ENCODE results near the gene STK39. TPM values are rescaled to one million over a fixed set of nuclear protein-coding genes. Genes with fewer than 3 reads are reported as not detected.

STK39 gene
- total and polyA plus RNA-seq, 2 donors (not counting 1 experiment from before 2014, with no cell fraction given): 16.7 to 30.1 TPM

- Histone ChIP-seq H3K27ac (ENCODE audit: insufficient read depth, low read length) (no peak overlapping the region), H3K36me3 (ENCODE audit: control insufficient read depth, insufficient read depth, low read length) (no peaks in the 10 kb centered on the region), H3K4me3 (replicated peaks in 1 of 4; ENCODE audit: control extremely low read depth in 1 of 4, insufficient read depth in 1 of 4, low read depth in 3 of 4, low read length in 4 of 4) (no peak overlapping the region), H4K20me1 (ENCODE audit: control insufficient read depth, extremely low read depth, insufficient read depth, low read length) (no peaks in the 10 kb centered on the region), H3K9ac (ENCODE audit: insufficient read depth, low read length) (no peak overlapping the region), H2AFZ (ENCODE audit: low read length) (no peak overlapping the region), H3K4me2 (ENCODE audit: extremely low read depth, insufficient read depth, low read length) (no peak overlapping the region), H3K4me1 (ENCODE audit: control insufficient read depth, extremely low read depth, insufficient read depth, low read length) (no peaks in the 10 kb centered on the region), H3K9me3 (ENCODE audit: control insufficient read depth, insufficient read depth, low read depth, low read length) (no peaks in the 10 kb centered on the region), H3K27me3 (ENCODE audit: control insufficient read depth, insufficient read depth, low read length) (no peaks in the 10 kb centered on the region), H3K79me2 (ENCODE audit: control insufficient read depth, insufficient read depth, low read length) (no peaks in the 10 kb centered on the region)
- no peak for TF ChIP-seq CTCF (conservative IDR thresholded peaks at IDR 0.05 in 1 of 2, IDR thresholded peaks at IDR 0.05 in 1 of 2; ENCODE audit: low read depth in 1 of 2, low read length in 2 of 2)
- TF ChIP-seq EZH2 (IDR thresholded peaks at IDR 0.05; ENCODE audit: low read length, missing control alignments): no peak
- DNase-seq (ENCODE audit: low read depth in 2 of 2): no peak
These were observed 311.6 kb downstream of the STK39 start for GRCh38 chr2:167935803-167936110.

GRCh38 chr2:167933097-167933814 lies 314.1 kb downstream of the STK39 start:
- H3K4me3 ChIP-seq (replicated peaks in 1 of 4; ENCODE audit: control extremely low read depth in 1 of 4, insufficient read depth in 1 of 4, low read depth in 3 of 4, low read length in 4 of 4): no peak overlapping the region
- no peaks in the 10 kb centered on the region for H3K79me2 ChIP-seq (ENCODE audit: control insufficient read depth, insufficient read depth, low read length)
- no peaks in the 10 kb centered on the region for H4K20me1 ChIP-seq (ENCODE audit: control insufficient read depth, extremely low read depth, insufficient read depth, low read length)
- H3K4me1 ChIP-seq (ENCODE audit: control insufficient read depth, extremely low read depth, insufficient read depth, low read length): no peaks in the 10 kb centered on the region
- no peak for DNase-seq (ENCODE audit: low read depth in 2 of 2)
- no peak for TF ChIP-seq CTCF (conservative IDR thresholded peaks at IDR 0.05 in 1 of 2, IDR thresholded peaks at IDR 0.05 in 1 of 2; ENCODE audit: low read depth in 1 of 2, low read length in 2 of 2)
- no peak for TF ChIP-seq EZH2 (IDR thresholded peaks at IDR 0.05; ENCODE audit: low read length, missing control alignments)
- H3K36me3 ChIP-seq (ENCODE audit: control insufficient read depth, insufficient read depth, low read length): no peaks in the 10 kb centered on the region
- H3K9ac ChIP-seq (ENCODE audit: insufficient read depth, low read length): no peak overlapping the region
- H3K4me2 ChIP-seq (ENCODE audit: extremely low read depth, insufficient read depth, low read length): no peak overlapping the region
- no peaks in the 10 kb centered on the region for H3K27me3 ChIP-seq (ENCODE audit: control insufficient read depth, insufficient read depth, low read length)
- no peak overlapping the region for H2AFZ ChIP-seq (ENCODE audit: low read length)
- no peak overlapping the region for H3K27ac ChIP-seq (ENCODE audit: insufficient read depth, low read length)
- no peaks in the 10 kb centered on the region for H3K9me3 ChIP-seq (ENCODE audit: control insufficient read depth, insufficient read depth, low read depth, low read length)

DNA sequence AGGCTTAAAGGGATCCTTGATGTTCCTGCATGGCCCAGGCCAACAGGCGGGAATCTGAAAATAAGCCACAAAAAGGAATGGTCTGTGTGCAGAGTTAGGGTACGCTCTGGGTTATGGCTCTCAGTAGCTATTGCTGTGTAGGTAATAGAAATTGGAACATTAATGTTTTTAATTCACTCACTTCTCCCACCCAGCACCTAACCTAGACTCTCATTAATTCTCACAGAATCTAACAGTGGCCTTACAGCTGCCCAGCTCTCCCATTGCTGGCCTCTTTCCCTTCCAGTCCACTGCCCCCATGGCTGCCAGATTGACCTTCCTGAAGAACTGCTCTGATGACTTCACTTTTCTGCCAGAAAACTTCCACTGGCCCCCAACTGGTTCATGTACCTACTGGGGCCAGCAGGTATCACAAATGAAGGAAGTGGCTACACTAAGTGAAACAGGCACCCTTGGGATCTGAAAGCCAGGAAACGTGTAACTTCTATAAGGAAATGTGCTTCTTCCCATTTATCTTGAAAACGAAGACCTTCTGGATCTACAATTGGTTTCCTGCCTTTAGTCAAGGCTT lies 315.2 kb downstream of the STK39 start:
- Histone ChIP-seq H3K36me3 (ENCODE audit: control insufficient read depth, insufficient read depth, low read length) (no peaks in the 10 kb centered on the region), H3K4me2 (ENCODE audit: extremely low read depth, insufficient read depth, low read length) (no peak overlapping the region), H3K4me1 (ENCODE audit: control insufficient read depth, extremely low read depth, insufficient read depth, low read length) (no peaks in the 10 kb centered on the region), H3K9me3 (ENCODE audit: control insufficient read depth, insufficient read depth, low read depth, low read length) (no peaks in the 10 kb centered on the region), H3K27ac (ENCODE audit: insufficient read depth, low read length) (no peak overlapping the region), H2AFZ (ENCODE audit: low read length) (no peak overlapping the region), H3K9ac (ENCODE audit: insufficient read depth, low read length) (no peak overlapping the region), H4K20me1 (ENCODE audit: control insufficient read depth, extremely low read depth, insufficient read depth, low read length) (no peaks in the 10 kb centered on the region), H3K27me3 (ENCODE audit: control insufficient read depth, insufficient read depth, low read length) (no peaks in the 10 kb centered on the region), H3K79me2 (ENCODE audit: control insufficient read depth, insufficient read depth, low read length) (no peaks in the 10 kb centered on the region), H3K4me3 (replicated peaks in 1 of 4; ENCODE audit: control extremely low read depth in 1 of 4, insufficient read depth in 1 of 4, low read depth in 3 of 4, low read length in 4 of 4) (no peak overlapping the region)
- DNase-seq (ENCODE audit: low read depth in 2 of 2): no peak
- TF ChIP-seq CTCF (conservative IDR thresholded peaks at IDR 0.05 in 1 of 2, IDR thresholded peaks at IDR 0.05 in 1 of 2; ENCODE audit: low read depth in 1 of 2, low read length in 2 of 2) (no peak), EZH2 (IDR thresholded peaks at IDR 0.05; ENCODE audit: low read length, missing control alignments) (no peak)

Data from fibroblast of lung (primary cell).